DOHH2 (cell line): ENCODE results near the gene COL5A1.

Experiments
- EZH2phosphoT487 ChIP-seq: fragments of 200-600 bp; sonication (generic); IDR thresholded peaks from 2 replicates; pipeline ENCODE4 v1.6.1; 2017; ENCODE audit warnings: borderline replicate concordance, mild to moderate bottlenecking, antibody characterized with exemption, low read length, moderate library complexity, mixed read lengths
- TF ChIP-seq, protein P1 (sequence below): fragments of 200-600 bp; sonication (generic); IDR thresholded peaks from one replicate; pipeline ENCODE4 v1.5.1; 2014; ENCODE audit warnings: antibody characterized with exemption, mild to moderate bottlenecking, low read depth, low read length; ENCODE audit not compliant: poor library complexity, severe bottlenecking

- TF ChIP-seq, protein P1, sequence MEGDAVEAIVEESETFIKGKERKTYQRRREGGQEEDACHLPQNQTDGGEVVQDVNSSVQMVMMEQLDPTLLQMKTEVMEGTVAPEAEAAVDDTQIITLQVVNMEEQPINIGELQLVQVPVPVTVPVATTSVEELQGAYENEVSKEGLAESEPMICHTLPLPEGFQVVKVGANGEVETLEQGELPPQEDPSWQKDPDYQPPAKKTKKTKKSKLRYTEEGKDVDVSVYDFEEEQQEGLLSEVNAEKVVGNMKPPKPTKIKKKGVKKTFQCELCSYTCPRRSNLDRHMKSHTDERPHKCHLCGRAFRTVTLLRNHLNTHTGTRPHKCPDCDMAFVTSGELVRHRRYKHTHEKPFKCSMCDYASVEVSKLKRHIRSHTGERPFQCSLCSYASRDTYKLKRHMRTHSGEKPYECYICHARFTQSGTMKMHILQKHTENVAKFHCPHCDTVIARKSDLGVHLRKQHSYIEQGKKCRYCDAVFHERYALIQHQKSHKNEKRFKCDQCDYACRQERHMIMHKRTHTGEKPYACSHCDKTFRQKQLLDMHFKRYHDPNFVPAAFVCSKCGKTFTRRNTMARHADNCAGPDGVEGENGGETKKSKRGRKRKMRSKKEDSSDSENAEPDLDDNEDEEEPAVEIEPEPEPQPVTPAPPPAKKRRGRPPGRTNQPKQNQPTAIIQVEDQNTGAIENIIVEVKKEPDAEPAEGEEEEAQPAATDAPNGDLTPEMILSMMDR: no peak
- TF ChIP-seq EZH2phosphoT487: no peak
Measured at GRCh38 chr9:134721344-134721743, 79.7 kb downstream of the COL5A1 start.
